ENCODE measurements around the gene OTUD7B.
A peak's percentile ranks its signal among the peaks of the same experiment; 100 is the strongest.

OTUD7B gene

GRCh38 chr1:150010393-150011115 lies at the start of gene OTUD7B (continued):
- TF ChIP-seq ZBTB49 (tag by site-specific recombination; IDR thresholded peaks at IDR 0.05; ENCODE audit: low read depth) = no peak
- no peak for TF ChIP-seq PRDM2 (tag by site-specific recombination; IDR thresholded peaks at IDR 0.05; ENCODE audit: borderline replicate concordance)
- TF ChIP-seq ZNF121 (tag by site-specific recombination; IDR thresholded peaks at IDR 0.05) = no peak
- TF ChIP-seq ZNF785 (tag by site-specific recombination; IDR thresholded peaks at IDR 0.05) = no peak; the same call in 1 of the 2 replicates
- 0 out of 2 replicates have a peak, but pooled peaks have one; percentile 45 for TF ChIP-seq ZNF837 (tag by site-specific recombination; IDR thresholded peaks at IDR 0.05)
- no peak for TF ChIP-seq ZNF670 (tag by site-specific recombination; IDR thresholded peaks at IDR 0.05; ENCODE audit: low read depth)
- peak; percentile 49; the same call in 1 of the 2 replicates for TF ChIP-seq ZNF548 (tag by site-specific recombination; IDR thresholded peaks at IDR 0.05)
- TF ChIP-seq ZNF16 (tag by site-specific recombination; IDR thresholded peaks at IDR 0.05; ENCODE audit: low read depth) = no peak; the same call in 1 of the 2 replicates
- TF ChIP-seq, protein P1, sequence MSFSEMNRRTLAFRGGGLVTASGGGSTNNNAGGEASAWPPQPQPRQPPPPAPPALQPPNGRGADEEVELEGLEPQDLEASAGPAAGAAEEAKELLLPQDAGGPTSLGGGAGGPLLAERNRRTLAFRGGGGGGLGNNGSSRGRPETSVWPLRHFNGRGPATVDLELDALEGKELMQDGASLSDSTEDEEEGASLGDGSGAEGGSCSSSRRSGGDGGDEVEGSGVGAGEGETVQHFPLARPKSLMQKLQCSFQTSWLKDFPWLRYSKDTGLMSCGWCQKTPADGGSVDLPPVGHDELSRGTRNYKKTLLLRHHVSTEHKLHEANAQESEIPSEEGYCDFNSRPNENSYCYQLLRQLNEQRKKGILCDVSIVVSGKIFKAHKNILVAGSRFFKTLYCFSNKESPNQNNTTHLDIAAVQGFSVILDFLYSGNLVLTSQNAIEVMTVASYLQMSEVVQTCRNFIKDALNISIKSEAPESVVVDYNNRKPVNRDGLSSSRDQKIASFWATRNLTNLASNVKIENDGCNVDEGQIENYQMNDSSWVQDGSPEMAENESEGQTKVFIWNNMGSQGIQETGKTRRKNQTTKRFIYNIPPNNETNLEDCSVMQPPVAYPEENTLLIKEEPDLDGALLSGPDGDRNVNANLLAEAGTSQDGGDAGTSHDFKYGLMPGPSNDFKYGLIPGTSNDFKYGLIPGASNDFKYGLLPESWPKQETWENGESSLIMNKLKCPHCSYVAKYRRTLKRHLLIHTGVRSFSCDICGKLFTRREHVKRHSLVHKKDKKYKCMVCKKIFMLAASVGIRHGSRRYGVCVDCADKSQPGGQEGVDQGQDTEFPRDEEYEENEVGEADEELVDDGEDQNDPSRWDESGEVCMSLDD (tag by site-specific recombination; IDR thresholded peaks at IDR 0.05) = peak; percentile 72
- TF ChIP-seq GLI2 (tag by site-specific recombination; IDR thresholded peaks at IDR 0.05; ENCODE audit: borderline replicate concordance, low read depth) = no peak
- peak; percentile 92; the same call in 1 of the 2 replicates for TF ChIP-seq ZNF580 (tag by site-specific recombination; IDR thresholded peaks at IDR 0.05)
- TF ChIP-seq ZNF23 (tag by site-specific recombination; IDR thresholded peaks at IDR 0.05; ENCODE audit: borderline replicate concordance) = no peak
- TF ChIP-seq PRDM4 (tag by site-specific recombination; IDR thresholded peaks at IDR 0.05) = peak; percentile 42; the same call in 1 of the 2 replicates
- TF ChIP-seq ZBTB6 (tag by site-specific recombination; IDR thresholded peaks at IDR 0.05) = peak; percentile 100
- TF ChIP-seq ZNF19 (tag by site-specific recombination; IDR thresholded peaks at IDR 0.05; ENCODE audit: low read depth) = no peak
- no peak for TF ChIP-seq ZNF544 (tag by site-specific recombination; IDR thresholded peaks at IDR 0.05)
- TF ChIP-seq ZNF830 (tag by site-specific recombination; IDR thresholded peaks at IDR 0.05; ENCODE audit: low read depth) = no peak
- TF ChIP-seq ZNF221 (tag by site-specific recombination; IDR thresholded peaks at IDR 0.05; ENCODE audit: borderline replicate concordance) = no peak
- TF ChIP-seq ZNF707 (tag by site-specific recombination; IDR thresholded peaks at IDR 0.05) = 0 out of 2 replicates have a peak, but pooled peaks have one; percentile 33
- no peak for TF ChIP-seq ZNF48 (tag by site-specific recombination; IDR thresholded peaks at IDR 0.05)
- no peak for TF ChIP-seq ZNF223 (tag by site-specific recombination; IDR thresholded peaks at IDR 0.05)
